ENCODE results near the gene ADAMTS4.
A peak's percentile ranks its signal among the peaks of the same experiment; 100 is the strongest.

ADAMTS4 gene

GRCh38 chr1:161233102-161233501, 34.2 kb upstream of the ADAMTS4 start:
- no peak overlapping the region for H3K4me3 ChIP-seq (ENCODE audit: low read depth, low read length)
- no peak for DNase-seq (ENCODE audit: low read depth)
- no peak for TF ChIP-seq CTCF (IDR thresholded peaks at IDR 0.05; ENCODE audit: control insufficient read depth, extremely low read depth, insufficient read depth)

GRCh38 chr1:161230762-161231161, 31.9 kb upstream of the ADAMTS4 start:
- H3K4me3 ChIP-seq (ENCODE audit: low read depth, low read length), result no peak overlapping the region
- no peak for TF ChIP-seq CTCF (IDR thresholded peaks at IDR 0.05; ENCODE audit: control insufficient read depth, extremely low read depth, insufficient read depth)
- no peak for DNase-seq (ENCODE audit: low read depth)

- no peak for TF ChIP-seq CTCF (IDR thresholded peaks at IDR 0.05; ENCODE audit: control insufficient read depth, extremely low read depth, insufficient read depth)
- no peak overlapping the region for H3K4me3 ChIP-seq (ENCODE audit: low read depth, low read length)
- no peak for DNase-seq (ENCODE audit: low read depth)
Observed at GRCh38 chr1:161229896-161230295, 31.0 kb upstream of the ADAMTS4 start.

GRCh38 chr1:161228032-161228431, 29.2 kb upstream of the ADAMTS4 start:
- DNase-seq (ENCODE audit: low read depth), result no peak
- peak overlapping the region; percentile 95 for H3K4me3 ChIP-seq (ENCODE audit: low read depth, low read length)
- TF ChIP-seq CTCF (IDR thresholded peaks at IDR 0.05; ENCODE audit: control insufficient read depth, extremely low read depth, insufficient read depth), result no peak

GRCh38 chr1:161227196-161227871, 28.5 kb upstream of the ADAMTS4 start:
- DNase-seq (ENCODE audit: low read depth), result peak; percentile 54
- H3K4me3 ChIP-seq (ENCODE audit: low read depth, low read length), result peak overlapping the region; percentile 95
- TF ChIP-seq CTCF (IDR thresholded peaks at IDR 0.05; ENCODE audit: control insufficient read depth, extremely low read depth, insufficient read depth), result peak; percentile 75

- DNase-seq (ENCODE audit: low read depth), result no peak
- peak overlapping the region; percentile 95 for H3K4me3 ChIP-seq (ENCODE audit: low read depth, low read length)
- TF ChIP-seq CTCF (IDR thresholded peaks at IDR 0.05; ENCODE audit: control insufficient read depth, extremely low read depth, insufficient read depth), result no peak
Observed at GRCh38 chr1:161226759-161227158, 27.9 kb upstream of the ADAMTS4 start.

- no peak for TF ChIP-seq CTCF (IDR thresholded peaks at IDR 0.05; ENCODE audit: control insufficient read depth, extremely low read depth, insufficient read depth)
- DNase-seq (ENCODE audit: low read depth), result no peak
- H3K4me3 ChIP-seq (ENCODE audit: low read depth, low read length), result peak overlapping the region; percentile 95
Observed at GRCh38 chr1:161226320-161226711, 27.5 kb upstream of the ADAMTS4 start.

Data from LNCaP clone FGC (cell line).